HepG2 (cell line): ENCODE measurements around the gene HLA-DRB5. TPM values are rescaled to one million over a fixed set of nuclear protein-coding genes. Genes with fewer than 3 reads are reported as not detected.
"Not testable (repeated sequence)": the region's sequence is repeated elsewhere in the genome, so short reads cannot be mapped to it uniquely, and the experiment has no call there.

ENCODE experiments used
- ATAC-seq: fragments of 200-7000 bp; cut with Tn5 transposase; 3 replicates; pipeline ENCODE4 v1.9.1; 2020; ENCODE audit warnings: mild to moderate bottlenecking, moderate library complexity
- BruUV-seq: library from RNA; stranded (reverse); fragments of 400-500 nt; replicated peaks from 2 replicates; lab custom pipeline; 2021; lab: Mats Ljungman, UMichigan
- CTCF ChIA-PET: fragments of 300-600 bp; formaldehyde crosslinking; extraction: SDS; loops from one replicate; lab custom pipeline; 2021; ENCODE audit warnings: low total read pairs, inconsistent platforms, low intra/inter-chr PET ratio; lab: Yijun Ruan, JAX
- POLR2A ChIA-PET: fragments of 350-600 bp; sonication (Branson Sonifier 250); formaldehyde crosslinking; loops from one replicate; lab custom pipeline; 2020; ENCODE audit warnings: antibody characterized with exemption, inconsistent platforms; lab: Yijun Ruan, JAX
- DNase-seq: peaks from one replicate; pipeline ENCODE4 v3.0.0-alpha.2; 2015; ENCODE audit warnings: low spot score
- FAIRE-seq: peaks from 3 replicates; lab custom pipeline; 2011; peaks lifted over from hg19 to GRCh38; lab: Jason Lieb, UNC
- H2AFZ ChIP-seq: one replicate; pipeline ENCODE4 v1.6.1; 2011; ENCODE audit warnings: low read length, inconsistent platforms
- H3K27ac ChIP-seq: fragments of 300-600 bp; 3 replicates; pipeline ENCODE4 v1.8.0; 2011; ENCODE audit warnings: mixed run types, mild to moderate bottlenecking, mixed read lengths, low read length, inconsistent platforms; ENCODE audit not compliant: insufficient read depth; ENCODE audit errors: extremely low read length
- H3K27me3 ChIP-seq, 2 experiments: fragments of 200-600 bp in 1 of 2; 2 replicates in 1 of 2; 3 replicates in 1 of 2; pipeline versions ENCODE4 v1.6.0 to v1.8.0; 2011; ENCODE audit warnings: low read length in 2 of 2, mild to moderate bottlenecking in 2 of 2, moderate library complexity in 2 of 2, inconsistent platforms in 1 of 2; ENCODE audit not compliant: insufficient read depth in 2 of 2, control insufficient read depth in 1 of 2
- H3K36me3 ChIP-seq, 2 experiments: fragments of 200-600 bp in 1 of 2; replicated peaks in 1 of 2; 2 replicates in 1 of 2; 3 replicates in 1 of 2; pipeline versions ENCODE4 v1.5.1 to v1.8.0; 2011; ENCODE audit warnings: low read length in 2 of 2, inconsistent platforms in 1 of 2; ENCODE audit not compliant: insufficient read depth in 2 of 2, control insufficient read depth in 1 of 2
- H3K4me1 ChIP-seq: 2 replicates; pipeline ENCODE4 v1.5.1; 2012; ENCODE audit warnings: low read length, inconsistent platforms; ENCODE audit not compliant: insufficient read depth
- H3K4me2 ChIP-seq: 2 replicates; pipeline ENCODE4 v1.6.0; 2011; ENCODE audit warnings: low read depth, low read length, inconsistent platforms
- H3K4me3 ChIP-seq, 3 experiments: fragments of 200-600 bp in 1 of 3; sonication (generic), shearing (Covaris generic) in 1 of 3; replicated peaks in 1 of 3; 2 replicates each; pipeline ENCODE4 v1.5.1; 2011 to 2016; ENCODE audit warnings: low read length in 3 of 3, inconsistent platforms in 2 of 3, low read depth in 2 of 3, mild to moderate bottlenecking in 2 of 3, control low read depth in 1 of 3, mixed read lengths in 1 of 3; ENCODE audit not compliant: insufficient read depth in 1 of 3
- H3K79me2 ChIP-seq: one replicate; pipeline ENCODE4 v1.6.1; 2011; ENCODE audit warnings: low read length, inconsistent platforms; ENCODE audit not compliant: insufficient read depth
- H3K9ac ChIP-seq: 2 replicates; pipeline ENCODE4 v1.6.0; 2011; ENCODE audit warnings: mild to moderate bottlenecking, low read depth, low read length, inconsistent platforms; ENCODE audit not compliant: insufficient read depth
- H3K9me3 ChIP-seq: 2 replicates; pipeline ENCODE4 v1.5.1; 2012; ENCODE audit warnings: mild to moderate bottlenecking, low read length
- H4K20me1 ChIP-seq: 2 replicates; pipeline ENCODE4 v1.6.0; 2011; ENCODE audit warnings: inconsistent platforms, mild to moderate bottlenecking, low read length, moderate library complexity; ENCODE audit not compliant: insufficient read depth
- DNMT3B ChIP-seq: conservative IDR thresholded peaks from 2 replicates; pipeline ENCODE4 v1.6.1; 2016; ENCODE audit warnings: missing biosample characterization, control low read depth
- KAT7 ChIP-seq: IDR thresholded peaks from 2 replicates; pipeline ENCODE4 v1.6.1; 2018; ENCODE audit warnings: borderline replicate concordance, missing compliant biosample characterization
- ZNF891 ChIP-seq: sonication (generic); formaldehyde crosslinking; IDR thresholded peaks from 2 replicates; pipeline ENCODE4 v1.5.0; 2020; ENCODE audit warnings: mild to moderate bottlenecking, missing genetic modification reagents
- WGBS: methylation state at CpG from one replicate; pipeline ENCODE4 v1.1.6; 2017; ENCODE audit warnings: low lambda C conversion rate; 5-methylcytosine and 5-hydroxymethylcytosine counted together
- in situ Hi-C: cut with HindIII; loops from 2 replicates; pipeline ENCODE4 v1.10.0; 2017; ENCODE audit warnings: low pct_unique_long_range_greater_than_20kb; ENCODE audit not compliant: extremely low pct_ligation_motif_present
- intact Hi-C: fragments of 100-400 bp; cut with micrococcal nuclease; formaldehyde crosslinking; loops from one replicate; pipeline ENCODE4 v1.10.0; 2022; ENCODE audit not compliant: unreplicated experiment
- polyA plus RNA-seq, 8 experiments: library from polyadenylated mRNA; depleted of rRNA in 3 of 8; stranded (reverse) in 7 of 8; unstranded in 1 of 8; fragments of >200 nt; fragmentation: Illumina TruSeq in 4 of 8; extraction: Trizol in 4 of 8; gene quantifications; 2 replicates each; pipeline versions ENCODE4 v1.2.1 to v1.2.3, GENCODE V29; 2011 to 2016; ENCODE audit warnings: low read depth in 4 of 8, missing spikeins in 1 of 8, mixed read lengths in 1 of 8; ENCODE audit not compliant: insufficient read depth in 1 of 8
- total RNA-seq, 5 experiments: library from RNA; depleted of rRNA; stranded (reverse); fragments of >200 nt; fragmentation: Illumina TruSeq; extraction: Trizol; gene quantifications; 2 replicates each; pipeline ENCODE4 v1.2.3, GENCODE V29; 2016; ENCODE audit warnings: low read depth in 1 of 5

Gene HLA-DRB5
- total and polyA plus RNA-seq, 2 of the 13 experiments (the other 11 are each of a cell fraction or from before 2014, with no cell fraction given) = not detected

- no TSS peak for BruUV-seq
- H3K9ac ChIP-seq = no peak overlapping the region
- peaks cover 0 to 9% of the 10 kb centered on the region in 2 experiments; a peak in 1 of 5 replicates for H3K27me3 ChIP-seq
- 0% methylated on average over 3 of the region's 3 CpGs for WGBS
- no peak overlapping the region for H3K4me3 ChIP-seq
- CTCF ChIA-PET = no interaction called here
- H3K4me1 ChIP-seq = no peaks in the 10 kb centered on the region
- intact Hi-C loops = no loop called here
- H3K9me3 ChIP-seq = no peaks in the 10 kb centered on the region
- no peak for ATAC-seq
- no peak for DNase-seq
- H3K27ac ChIP-seq = no peak overlapping the region
- H3K4me2 ChIP-seq = no peak overlapping the region
- no peak overlapping the region for H2AFZ ChIP-seq
- TF ChIP-seq ZNF891 = no peak
- no peak for TF ChIP-seq KAT7 (CRISPR knock-in tag)
- no peak for TF ChIP-seq DNMT3B (CRISPR knock-in tag)
- TF ChIP-seq, all 625 proteins: peak for 0
- Histone ChIP-seq H4K20me1 (no peaks in the 10 kb centered on the region), H3K36me3 (no peaks in the 10 kb centered on the region), H3K79me2 (no peaks in the 10 kb centered on the region)
- in situ Hi-C loops = no loop called here
- FAIRE-seq = no peak
- POLR2A ChIA-PET = no interaction called here
Observed at GRCh38 chr6:32578962-32579361, 48.9 kb upstream of the HLA-DRB5 start.

GRCh38 chr6:32577493-32577892, 47.4 kb upstream of the HLA-DRB5 start:
- H3K9me3 ChIP-seq, in situ Hi-C loops, H3K4me2 ChIP-seq, H3K9ac ChIP-seq, H3K79me2 ChIP-seq, intact Hi-C loops, H3K36me3 ChIP-seq, H3K27ac ChIP-seq, DNase-seq, BruUV-seq, ATAC-seq, H3K4me3 ChIP-seq, CTCF ChIA-PET, H3K27me3 ChIP-seq, POLR2A ChIA-PET, FAIRE-seq, H2AFZ ChIP-seq, H4K20me1 ChIP-seq, H3K4me1 ChIP-seq: not testable (repeated sequence)
- WGBS = 11% methylated on average over 5 of the region's 5 CpGs
